Measurements from ENCODE around the gene SS18L1. TPM values are rescaled to one million over a fixed set of nuclear protein-coding genes. Genes with fewer than 3 reads are reported as not detected.

The SS18L1 gene
- total RNA-seq, 5 donors from 2014 or later (not counting 1 experiment from before 2014, with no cell fraction given), result 14.6 to 23.6 (median 19.4) TPM

GRCh38 chr20:62186887-62187866 is 43.6 kb downstream of the SS18L1 start:
- no peak for ATAC-seq (replicated peaks in 1 of 4)
- ChIA-PET POLR2A (no interaction called here), CTCF (no interaction called here)
- Histone ChIP-seq H3K4me1 (ENCODE audit: control insufficient read depth in 1 of 2, extremely low read depth in 1 of 2, insufficient read depth in 2 of 2, low read length in 2 of 2) (peaks cover 7 to 24% of the 10 kb centered on the region in 2 experiments), H3K27ac (ENCODE audit: low read length) (no peak overlapping the region), H3K27me3 (replicated peaks in 1 of 2; ENCODE audit: control insufficient read depth in 2 of 2, extremely low read depth in 1 of 2, insufficient read depth in 2 of 2, low read length in 1 of 2) (no peaks in the 10 kb centered on the region), H3K4me3 (ENCODE audit: control insufficient read depth in 1 of 2, extremely low read depth in 1 of 2, low read length in 1 of 2) (no peak overlapping the region), H3K36me3 (ENCODE audit: control insufficient read depth in 2 of 2, extremely low read depth in 1 of 2, insufficient read depth in 1 of 2, low read length in 1 of 2) (peaks cover 0 to 22% of the 10 kb centered on the region in 2 donors), H3K9me3 (no peaks in the 10 kb centered on the region)
- 94% methylated on average over 9 of the region's 13 CpGs for WGBS (ENCODE audit: insufficient coverage)
- H3K27ac Mint-ChIP-seq, result no peak overlapping the region
- no peaks in the 10 kb centered on the region for H3K9me3 Mint-ChIP-seq
- no peak for DNase-seq
- no peak overlapping the region for H3K4me3 Mint-ChIP-seq
- H3K27me3 Mint-ChIP-seq, result no peaks in the 10 kb centered on the region
- H3K4me1 Mint-ChIP-seq, result peaks cover 33 to 42% (median 39%) of the 10 kb centered on the region in 3 donors
- peaks cover 15% of the 10 kb centered on the region for H3K36me3 Mint-ChIP-seq

DNA sequence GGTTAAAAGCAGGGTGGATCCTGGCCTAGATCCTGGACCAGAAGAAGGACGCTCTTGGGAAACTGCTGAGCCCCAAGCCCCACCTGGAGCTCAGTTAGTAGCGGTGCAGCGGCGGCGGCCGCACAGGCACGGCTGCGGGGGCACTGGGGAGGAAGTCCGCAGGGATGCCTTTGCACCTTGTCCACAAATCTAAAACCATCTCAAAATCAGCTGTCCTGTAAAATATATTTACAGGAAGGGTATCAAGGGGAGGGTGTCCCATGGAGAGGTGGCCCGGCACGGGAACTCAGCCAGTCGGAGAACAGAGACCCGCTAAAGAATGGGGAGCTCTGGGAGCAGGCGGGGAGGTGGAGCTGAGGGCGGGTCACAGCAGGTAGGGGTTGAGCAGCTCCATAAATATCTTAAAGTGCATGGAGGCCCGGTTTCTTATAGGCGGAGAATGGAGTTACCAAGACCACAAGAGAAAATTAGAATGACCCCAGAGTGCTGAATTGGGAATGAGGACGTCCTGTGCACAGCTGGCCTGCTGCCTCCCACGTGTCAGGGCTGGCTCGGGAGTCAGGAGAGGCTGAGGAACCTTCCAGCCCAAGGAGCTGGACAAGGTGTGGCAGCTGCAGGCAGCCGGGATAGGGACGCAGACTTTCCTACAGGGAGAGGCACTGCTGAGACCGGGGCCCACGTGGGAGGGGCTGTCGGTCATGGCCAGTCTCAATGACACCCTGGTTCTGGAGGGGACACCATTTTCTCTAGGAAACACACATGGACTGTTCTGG is 47.3 kb downstream of the SS18L1 start:
- H3K36me3 ChIP-seq (ENCODE audit: control insufficient read depth in 2 of 2, extremely low read depth in 1 of 2, insufficient read depth in 1 of 2, low read length in 1 of 2), result peaks cover 5 to 36% of the 10 kb centered on the region in 2 donors
- WGBS (ENCODE audit: insufficient coverage), result 96% methylated on average over 14 of the region's 25 CpGs

DNA sequence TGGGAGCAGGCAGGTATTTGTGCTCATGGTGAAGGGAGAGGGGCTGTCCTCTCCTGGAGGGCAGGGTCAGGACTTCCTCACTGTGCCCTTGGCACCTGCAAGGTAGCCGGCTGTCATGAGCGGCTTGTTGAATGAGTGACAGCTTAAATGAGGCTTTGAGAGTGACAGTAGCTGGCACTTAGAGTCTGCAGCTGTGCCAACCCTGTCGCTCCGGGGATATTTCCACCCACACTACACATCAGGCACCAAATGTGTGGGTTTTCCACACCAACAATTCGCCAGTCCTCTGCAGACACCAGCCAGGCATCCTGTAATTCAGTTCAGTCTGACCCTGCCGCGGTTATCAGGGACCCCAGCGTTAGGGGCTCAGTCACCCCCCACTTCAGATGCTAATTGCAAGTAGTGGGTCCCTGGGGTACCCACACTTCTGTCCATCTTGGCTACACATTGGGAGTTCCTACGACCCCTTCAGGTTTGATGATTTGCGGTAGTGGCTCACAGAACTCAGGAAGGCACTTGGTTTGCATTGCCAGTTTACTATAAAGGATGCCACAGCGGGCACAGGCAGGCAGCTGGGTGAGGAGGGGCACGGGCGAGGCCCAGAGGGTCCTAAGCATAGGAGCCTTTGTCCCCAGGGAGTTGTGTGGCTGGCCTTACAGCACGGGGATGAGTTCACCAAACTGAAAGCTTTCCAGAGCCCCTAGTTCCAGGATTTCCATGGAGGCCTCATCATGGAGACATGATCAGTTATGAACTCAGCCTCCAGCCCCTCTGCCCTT is 48.4 kb downstream of the SS18L1 start:
- no peak overlapping the region for H3K27ac ChIP-seq (ENCODE audit: low read length)
- DNase-seq, result no peak
- ATAC-seq (replicated peaks in 1 of 4), result no peak
- Mint-ChIP-seq H3K4me1 (peaks cover 10 to 15% (median 12%) of the 10 kb centered on the region in 3 donors), H3K9me3 (no peaks in the 10 kb centered on the region), H3K27ac (no peak overlapping the region), H3K36me3 (peaks cover 17% of the 10 kb centered on the region), H3K4me3 (no peak overlapping the region), H3K27me3 (no peaks in the 10 kb centered on the region)
- H3K27me3 ChIP-seq (replicated peaks in 1 of 2; ENCODE audit: control insufficient read depth in 2 of 2, extremely low read depth in 1 of 2, insufficient read depth in 2 of 2, low read length in 1 of 2), result no peaks in the 10 kb centered on the region
- ChIA-PET POLR2A (no interaction called here), CTCF (no interaction called here)
- H3K36me3 ChIP-seq (ENCODE audit: control insufficient read depth in 2 of 2, extremely low read depth in 1 of 2, insufficient read depth in 1 of 2, low read length in 1 of 2), result peaks cover 5 to 36% of the 10 kb centered on the region in 2 donors
- WGBS (ENCODE audit: insufficient coverage), result 93% methylated on average over 11 of the region's 14 CpGs
- H3K4me1 ChIP-seq (ENCODE audit: control insufficient read depth in 1 of 2, extremely low read depth in 1 of 2, insufficient read depth in 2 of 2, low read length in 2 of 2), result no peaks in the 10 kb centered on the region
- H3K4me3 ChIP-seq (ENCODE audit: control insufficient read depth in 1 of 2, extremely low read depth in 1 of 2, low read length in 1 of 2), result no peak overlapping the region
- no peaks in the 10 kb centered on the region for H3K9me3 ChIP-seq

More for the DNA sequence above, 47.3 kb downstream of the SS18L1 start:
- H3K4me1 ChIP-seq (ENCODE audit: control insufficient read depth in 1 of 2, extremely low read depth in 1 of 2, insufficient read depth in 2 of 2, low read length in 2 of 2), result peaks cover 0 to 1% of the 10 kb centered on the region in 2 experiments
- Mint-ChIP-seq H3K36me3 (peaks cover 20% of the 10 kb centered on the region), H3K27ac (no peak overlapping the region), H3K9me3 (no peaks in the 10 kb centered on the region), H3K4me1 (peaks cover 17 to 20% (median 19%) of the 10 kb centered on the region in 3 donors), H3K27me3 (no peaks in the 10 kb centered on the region), H3K4me3 (no peak overlapping the region)
- no peaks in the 10 kb centered on the region for H3K9me3 ChIP-seq
- H3K27ac ChIP-seq (ENCODE audit: low read length), result no peak overlapping the region
- no peaks in the 10 kb centered on the region for H3K27me3 ChIP-seq (replicated peaks in 1 of 2; ENCODE audit: control insufficient read depth in 2 of 2, extremely low read depth in 1 of 2, insufficient read depth in 2 of 2, low read length in 1 of 2)
- ATAC-seq (replicated peaks in 1 of 4) (no peak), DNase-seq (no peak)
- ChIA-PET POLR2A (no interaction called here), CTCF (no interaction called here)
- H3K4me3 ChIP-seq (ENCODE audit: control insufficient read depth in 1 of 2, extremely low read depth in 1 of 2, low read length in 1 of 2), result no peak overlapping the region

GRCh38 chr20:62192635-62193034 is 49.1 kb downstream of the SS18L1 start:
- ChIA-PET POLR2A (no interaction called here), CTCF (no interaction called here)
- Histone ChIP-seq H3K9me3 (no peaks in the 10 kb centered on the region), H3K27me3 (replicated peaks in 1 of 2; ENCODE audit: control insufficient read depth in 2 of 2, extremely low read depth in 1 of 2, insufficient read depth in 2 of 2, low read length in 1 of 2) (no peaks in the 10 kb centered on the region), H3K4me1 (ENCODE audit: control insufficient read depth in 1 of 2, extremely low read depth in 1 of 2, insufficient read depth in 2 of 2, low read length in 2 of 2) (no peaks in the 10 kb centered on the region), H3K27ac (ENCODE audit: low read length) (no peak overlapping the region), H3K36me3 (ENCODE audit: control insufficient read depth in 2 of 2, extremely low read depth in 1 of 2, insufficient read depth in 1 of 2, low read length in 1 of 2) (peaks cover 5 to 41% of the 10 kb centered on the region in 2 donors), H3K4me3 (ENCODE audit: control insufficient read depth in 1 of 2, extremely low read depth in 1 of 2, low read length in 1 of 2) (no peak overlapping the region)
- ATAC-seq (replicated peaks in 1 of 4) (no peak), DNase-seq (no peak)
- Mint-ChIP-seq H3K9me3 (no peaks in the 10 kb centered on the region), H3K27me3 (no peaks in the 10 kb centered on the region), H3K4me3 (no peak overlapping the region), H3K27ac (no peak overlapping the region), H3K36me3 (peaks cover 17% of the 10 kb centered on the region), H3K4me1 (peaks cover 4 to 11% (median 7%) of the 10 kb centered on the region in 3 donors)
- 100% methylated on average over 5 of the region's 10 CpGs for WGBS (ENCODE audit: insufficient coverage)

DNA sequence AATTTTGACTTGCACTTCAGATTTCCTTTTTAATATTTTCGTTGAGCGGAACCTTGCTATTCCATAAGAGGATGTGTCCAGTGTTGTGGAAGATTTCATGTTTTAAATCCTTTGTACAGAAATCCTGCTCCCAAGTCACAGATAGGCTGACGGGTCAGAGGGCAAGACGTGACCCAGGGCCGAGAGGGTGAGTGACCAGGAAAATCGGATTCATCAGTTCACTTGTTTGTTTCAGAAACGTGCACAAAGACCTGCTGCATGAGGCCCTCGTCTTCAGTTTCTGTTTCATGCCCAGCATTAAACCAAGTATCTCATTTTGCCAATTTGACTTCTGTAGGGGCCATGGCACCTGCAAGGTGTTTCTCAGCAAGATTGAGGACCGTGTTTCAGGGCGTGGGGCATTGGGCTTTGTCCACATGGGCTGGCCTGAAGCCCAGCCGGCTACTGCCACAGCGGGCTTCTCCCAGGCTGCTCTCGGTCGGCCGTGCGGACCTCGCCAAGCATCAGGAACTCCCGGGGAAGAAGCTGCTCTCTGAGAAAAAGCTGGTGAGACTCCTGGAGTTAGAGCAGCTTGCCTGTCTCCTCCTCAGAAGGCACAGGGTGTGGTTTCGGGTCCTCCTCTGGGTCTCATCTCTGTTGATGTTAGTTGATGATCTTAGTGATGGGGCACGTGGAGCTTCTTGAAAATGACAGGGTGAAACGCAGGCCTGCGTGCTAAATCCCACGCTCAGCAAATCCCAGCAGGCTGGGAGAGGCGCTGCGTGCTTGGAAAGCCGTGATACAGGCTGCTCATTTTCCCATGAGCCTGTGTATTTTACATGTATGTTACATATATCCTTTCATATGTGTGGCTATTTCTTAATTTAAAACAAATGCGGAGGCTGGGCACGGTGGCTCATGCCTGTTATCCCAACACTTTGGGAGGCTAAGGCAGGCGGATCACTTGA is 49.8 kb downstream of the SS18L1 start:
- ATAC-seq (replicated peaks in 1 of 4) (no peak), DNase-seq (no peak)
- H3K27ac ChIP-seq (ENCODE audit: low read length), result no peak overlapping the region
- WGBS (ENCODE audit: insufficient coverage), result 97% methylated on average over 19 of the region's 29 CpGs
- POLR2A ChIA-PET, result no interaction called here
- no peaks in the 10 kb centered on the region for H3K27me3 ChIP-seq (replicated peaks in 1 of 2; ENCODE audit: control insufficient read depth in 2 of 2, extremely low read depth in 1 of 2, insufficient read depth in 2 of 2, low read length in 1 of 2)
- CTCF ChIA-PET, result no interaction called here
- H3K36me3 ChIP-seq (ENCODE audit: control insufficient read depth in 2 of 2, extremely low read depth in 1 of 2, insufficient read depth in 1 of 2, low read length in 1 of 2), result peaks cover 11 to 48% of the 10 kb centered on the region in 2 donors
- Mint-ChIP-seq H3K4me3 (no peak overlapping the region), H3K27ac (no peak overlapping the region), H3K9me3 (no peaks in the 10 kb centered on the region), H3K4me1 (peaks cover 0 to 6% (median 3%) of the 10 kb centered on the region in 3 donors), H3K36me3 (peaks cover 17% of the 10 kb centered on the region), H3K27me3 (no peaks in the 10 kb centered on the region)
- H3K4me3 ChIP-seq (ENCODE audit: control insufficient read depth in 1 of 2, extremely low read depth in 1 of 2, low read length in 1 of 2), result no peak overlapping the region
- H3K4me1 ChIP-seq (ENCODE audit: control insufficient read depth in 1 of 2, extremely low read depth in 1 of 2, insufficient read depth in 2 of 2, low read length in 2 of 2), result no peaks in the 10 kb centered on the region
- H3K9me3 ChIP-seq, result no peaks in the 10 kb centered on the region

All from T-cell (primary cell).